MM.1S (cell line): ENCODE data around the gene MACROD2.

ENCODE experiments used
- EZH2 ChIP-seq: fragments of 300-600 bp; sonication (generic); optimal IDR thresholded peaks from 2 replicates; pipeline ENCODE3; 2017; ENCODE audit warnings: low read depth, mild to moderate bottlenecking, antibody characterized with exemption, low read length, mixed read lengths
- EZH2phosphoT487 ChIP-seq: fragments of 300-600 bp; sonication (generic); IDR thresholded peaks from 2 replicates; pipeline ENCODE4 v1.6.1; 2018; ENCODE audit warnings: antibody characterized with exemption, low read length
- TF ChIP-seq, protein P1 (sequence below): fragments of 300-600 bp; sonication (generic); IDR thresholded peaks from 2 replicates; pipeline ENCODE4 v1.5.1; 2016; ENCODE audit warnings: antibody characterized with exemption, low read length, mixed read lengths

DNA sequence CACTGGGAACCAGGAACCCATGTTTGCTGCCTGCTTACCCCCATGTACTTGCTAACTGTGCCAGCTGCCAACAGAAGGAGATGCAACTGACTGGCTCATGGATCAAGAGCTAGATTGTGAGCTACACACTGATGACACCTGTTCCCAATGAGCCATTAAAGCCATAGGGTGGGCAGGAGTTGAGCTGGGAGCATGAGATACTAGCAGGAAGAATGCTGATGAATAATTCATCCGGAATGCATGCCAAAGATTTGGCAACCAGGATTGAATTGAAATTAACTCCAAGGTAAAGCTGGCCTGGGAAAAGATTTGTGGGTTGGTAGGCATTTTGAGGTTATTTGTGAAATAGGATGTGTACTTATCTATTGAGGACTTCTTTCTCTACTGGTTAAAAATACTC is 1946.8 kb downstream of the MACROD2 start:
- TF ChIP-seq EZH2 (no peak), EZH2phosphoT487 (no peak)
- TF ChIP-seq, protein P1, sequence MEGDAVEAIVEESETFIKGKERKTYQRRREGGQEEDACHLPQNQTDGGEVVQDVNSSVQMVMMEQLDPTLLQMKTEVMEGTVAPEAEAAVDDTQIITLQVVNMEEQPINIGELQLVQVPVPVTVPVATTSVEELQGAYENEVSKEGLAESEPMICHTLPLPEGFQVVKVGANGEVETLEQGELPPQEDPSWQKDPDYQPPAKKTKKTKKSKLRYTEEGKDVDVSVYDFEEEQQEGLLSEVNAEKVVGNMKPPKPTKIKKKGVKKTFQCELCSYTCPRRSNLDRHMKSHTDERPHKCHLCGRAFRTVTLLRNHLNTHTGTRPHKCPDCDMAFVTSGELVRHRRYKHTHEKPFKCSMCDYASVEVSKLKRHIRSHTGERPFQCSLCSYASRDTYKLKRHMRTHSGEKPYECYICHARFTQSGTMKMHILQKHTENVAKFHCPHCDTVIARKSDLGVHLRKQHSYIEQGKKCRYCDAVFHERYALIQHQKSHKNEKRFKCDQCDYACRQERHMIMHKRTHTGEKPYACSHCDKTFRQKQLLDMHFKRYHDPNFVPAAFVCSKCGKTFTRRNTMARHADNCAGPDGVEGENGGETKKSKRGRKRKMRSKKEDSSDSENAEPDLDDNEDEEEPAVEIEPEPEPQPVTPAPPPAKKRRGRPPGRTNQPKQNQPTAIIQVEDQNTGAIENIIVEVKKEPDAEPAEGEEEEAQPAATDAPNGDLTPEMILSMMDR = no peak
